Measurements from ENCODE around the gene ZNF200. TPM values are rescaled to one million over a fixed set of nuclear protein-coding genes. Genes with fewer than 3 reads are reported as not detected.
"Not testable (repeated sequence)": the region's sequence is repeated elsewhere in the genome, so short reads cannot be mapped to it uniquely, and the experiment has no call there.

Gene ZNF200
- polyA plus RNA-seq, 3 donors: 2.0 to 2.8 (median 2.5) TPM

- peaks cover 27 to 62% (median 40%) of the 10 kb centered on the region in 7 donors for H3K9me3 Mint-ChIP-seq
- 77% methylated on average over 3 of the region's 3 CpGs for WGBS (ENCODE audit: insufficient coverage)
- no peaks in the 10 kb centered on the region for H3K36me3 Mint-ChIP-seq
Measured at GRCh38 chr16:3212006-3212405, 23.0 kb downstream of the ZNF200 start.

DNA sequence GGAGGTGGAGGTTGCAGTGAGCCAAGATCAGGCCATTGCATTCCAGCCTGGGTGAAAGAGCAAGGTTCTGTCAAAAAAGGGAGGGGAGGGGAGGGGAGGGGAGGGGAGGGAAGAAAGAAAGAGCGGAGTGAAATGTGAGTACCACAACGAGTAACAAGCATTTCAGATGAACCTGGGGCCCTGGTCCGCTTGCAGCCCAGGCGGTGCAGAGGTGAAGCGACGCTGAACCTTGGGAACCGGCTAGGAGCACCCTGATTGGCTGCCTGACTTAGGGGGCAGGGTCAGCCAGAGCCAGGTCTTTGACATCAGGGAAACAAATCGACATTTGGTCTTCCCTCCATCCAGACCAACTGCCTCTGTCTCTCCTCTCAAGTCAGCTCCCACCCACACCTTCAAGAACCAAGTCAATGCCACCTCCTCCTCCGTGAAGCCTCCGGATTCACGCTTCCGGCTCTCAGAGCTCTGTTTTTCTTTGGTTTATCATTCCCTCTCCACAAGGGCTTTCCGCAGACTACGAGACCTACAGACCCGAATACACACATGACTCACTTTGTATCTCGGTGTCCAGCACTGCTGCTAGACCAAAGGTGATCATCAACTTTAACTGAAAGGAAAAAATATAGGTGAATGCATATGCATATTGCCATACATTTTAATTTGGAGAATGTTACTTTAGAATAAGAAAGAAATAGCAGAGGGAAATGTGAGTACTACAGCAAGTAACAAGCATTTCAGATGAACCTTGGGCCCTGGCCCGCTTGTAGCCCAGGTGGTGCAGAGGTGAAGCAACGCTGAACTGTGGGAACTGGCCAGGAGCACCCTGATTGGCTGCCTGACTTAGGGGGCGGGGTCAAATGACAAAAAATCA lies 27.6 kb downstream of the ZNF200 start:
- Mint-ChIP-seq H3K36me3 (no peaks in the 10 kb centered on the region), H3K9me3 (peaks cover 38 to 77% (median 60%) of the 10 kb centered on the region in 7 donors), H3K4me1 (no peaks in the 10 kb centered on the region), H3K4me3 (no peak overlapping the region), H3K27ac (no peak overlapping the region), H3K27me3 (ENCODE audit: low read depth in 3 of 3) (peaks cover 11 to 42% (median 15%) of the 10 kb centered on the region in 3 donors)
- Histone ChIP-seq H3K4me1 (ENCODE audit: control insufficient read depth in 1 of 2, insufficient read depth in 2 of 2, low read length in 2 of 2) (no peaks in the 10 kb centered on the region), H3K36me3 (replicated peaks in 1 of 2; ENCODE audit: control insufficient read depth in 1 of 2, insufficient read depth in 2 of 2, low read length in 2 of 2) (no peaks in the 10 kb centered on the region), H3K4me3 (replicated peaks in 1 of 3; ENCODE audit: low read depth in 2 of 3, low read length in 3 of 3) (no peak overlapping the region), H3K9me3 (replicated peaks in 1 of 2; ENCODE audit: control insufficient read depth in 1 of 2, insufficient read depth in 1 of 2, low read length in 2 of 2) (peaks cover 40 to 46% of the 10 kb centered on the region in 2 donors), H4K20me1 (ENCODE audit: insufficient read depth, low read length) (no peaks in the 10 kb centered on the region), H3K27ac (ENCODE audit: low read depth in 1 of 2, low read length in 2 of 2) (no peak overlapping the region), H3K27me3 (ENCODE audit: control insufficient read depth in 2 of 2, insufficient read depth in 2 of 2, low read length in 2 of 2) (no peaks in the 10 kb centered on the region), H3K4me2 (replicated peaks; ENCODE audit: extremely low read depth, low read length, poor library complexity, severe bottlenecking) (no peak overlapping the region), H3K79me2 (ENCODE audit: insufficient read depth, low read length) (no peaks in the 10 kb centered on the region), H3K9ac (ENCODE audit: insufficient read depth, low read length, poor library complexity, severe bottlenecking) (no peak overlapping the region), H2AFZ (ENCODE audit: insufficient read depth, low read depth, low read length, poor library complexity, severe bottlenecking) (no peak overlapping the region)
- intact Hi-C loops (cut with micrococcal nuclease): no loop called here
- WGBS (ENCODE audit: insufficient coverage): 75% methylated on average over 13 of the region's 19 CpGs
- no peak for DNase-seq
- TF ChIP-seq CTCF (IDR thresholded peaks at IDR 0.05): no peak

More at GRCh38 chr16:3212006-3212405, 23.0 kb downstream of the ZNF200 start:
- H4K20me1 ChIP-seq (ENCODE audit: insufficient read depth, low read length): no peaks in the 10 kb centered on the region
- no peak for DNase-seq
- no peak overlapping the region for H2AFZ ChIP-seq (ENCODE audit: insufficient read depth, low read depth, low read length, poor library complexity, severe bottlenecking)
- H3K27ac Mint-ChIP-seq: peak overlapping the region in 1 of 7 donors; percentile 27
- no peak overlapping the region for H3K4me2 ChIP-seq (replicated peaks; ENCODE audit: extremely low read depth, low read length, poor library complexity, severe bottlenecking)
- H3K27me3 ChIP-seq (ENCODE audit: control insufficient read depth in 2 of 2, insufficient read depth in 2 of 2, low read length in 2 of 2): peaks cover 0 to 3% of the 10 kb centered on the region in 2 donors
- H3K4me1 ChIP-seq (ENCODE audit: control insufficient read depth in 1 of 2, insufficient read depth in 2 of 2, low read length in 2 of 2): peaks cover 13 to 16% of the 10 kb centered on the region in 2 donors
- H3K4me1 Mint-ChIP-seq: peaks cover 19% of the 10 kb centered on the region
- H3K9me3 ChIP-seq (replicated peaks in 1 of 2; ENCODE audit: control insufficient read depth in 1 of 2, insufficient read depth in 1 of 2, low read length in 2 of 2): peaks cover 18 to 21% of the 10 kb centered on the region in 2 donors
- H3K27me3 Mint-ChIP-seq (ENCODE audit: low read depth in 3 of 3): peaks cover 20 to 45% (median 22%) of the 10 kb centered on the region in 3 donors
- no peak for TF ChIP-seq CTCF (IDR thresholded peaks at IDR 0.05)
- no peak overlapping the region for H3K9ac ChIP-seq (ENCODE audit: insufficient read depth, low read length, poor library complexity, severe bottlenecking)
- H3K36me3 ChIP-seq (replicated peaks in 1 of 2; ENCODE audit: control insufficient read depth in 1 of 2, insufficient read depth in 2 of 2, low read length in 2 of 2): no peaks in the 10 kb centered on the region
- H3K79me2 ChIP-seq (ENCODE audit: insufficient read depth, low read length): no peaks in the 10 kb centered on the region
- H3K4me3 Mint-ChIP-seq: no peak overlapping the region
- no peak overlapping the region for H3K27ac ChIP-seq (ENCODE audit: low read depth in 1 of 2, low read length in 2 of 2)
- intact Hi-C loops (cut with micrococcal nuclease): no loop called here
- H3K4me3 ChIP-seq (replicated peaks in 1 of 3; ENCODE audit: low read depth in 2 of 3, low read length in 3 of 3): no peak overlapping the region

DNA sequence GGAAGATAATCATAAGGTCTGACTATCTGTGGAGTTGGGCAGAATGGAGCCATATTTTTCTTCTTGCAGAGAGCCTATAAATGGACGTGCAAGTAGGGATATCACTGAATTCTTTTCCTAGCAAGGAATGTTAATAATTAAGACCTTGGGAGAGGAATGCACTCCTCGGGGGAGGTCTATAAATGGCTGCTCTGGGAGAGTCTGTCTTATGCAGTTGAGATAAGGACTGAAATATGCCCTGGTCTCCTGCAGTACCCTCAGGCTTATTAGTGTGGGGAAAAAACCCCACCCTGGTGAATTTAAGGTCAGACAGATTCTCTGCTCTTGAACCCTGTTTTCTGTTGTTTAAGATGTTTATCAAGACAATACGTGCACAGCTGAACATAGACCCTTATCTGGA lies 29.0 kb downstream of the ZNF200 start:
- H4K20me1 ChIP-seq (ENCODE audit: insufficient read depth, low read length); H2AFZ ChIP-seq (ENCODE audit: insufficient read depth, low read depth, low read length, poor library complexity, severe bottlenecking); intact Hi-C loops (cut with micrococcal nuclease); H3K4me3 Mint-ChIP-seq; H3K9ac ChIP-seq (ENCODE audit: insufficient read depth, low read length, poor library complexity, severe bottlenecking); H3K36me3 ChIP-seq (replicated peaks in 1 of 2; ENCODE audit: control insufficient read depth in 1 of 2, insufficient read depth in 2 of 2, low read length in 2 of 2); H3K27me3 ChIP-seq (ENCODE audit: control insufficient read depth in 2 of 2, insufficient read depth in 2 of 2, low read length in 2 of 2); H3K4me3 ChIP-seq (replicated peaks in 1 of 3; ENCODE audit: low read depth in 2 of 3, low read length in 3 of 3); DNase-seq; H3K4me2 ChIP-seq (replicated peaks; ENCODE audit: extremely low read depth, low read length, poor library complexity, severe bottlenecking); H3K4me1 ChIP-seq (ENCODE audit: control insufficient read depth in 1 of 2, insufficient read depth in 2 of 2, low read length in 2 of 2); H3K79me2 ChIP-seq (ENCODE audit: insufficient read depth, low read length); H3K27ac Mint-ChIP-seq; H3K4me1 Mint-ChIP-seq; H3K36me3 Mint-ChIP-seq; H3K27ac ChIP-seq (ENCODE audit: low read depth in 1 of 2, low read length in 2 of 2): not testable (repeated sequence)
- H3K9me3 Mint-ChIP-seq: peaks cover 39 to 71% (median 57%) of the 10 kb centered on the region in 7 donors
- peaks cover 10 to 42% (median 11%) of the 10 kb centered on the region in 3 donors for H3K27me3 Mint-ChIP-seq (ENCODE audit: low read depth in 3 of 3)
- H3K9me3 ChIP-seq (replicated peaks in 1 of 2; ENCODE audit: control insufficient read depth in 1 of 2, insufficient read depth in 1 of 2, low read length in 2 of 2): peaks cover 40% of the 10 kb centered on the region in 2 donors
- 63% methylated on average over 1 of the region's 3 CpGs for WGBS (ENCODE audit: insufficient coverage)
